ENCODE data around the gene GLIS1.
"Not testable (repeated sequence)": the region's sequence is repeated elsewhere in the genome, so short reads cannot be mapped to it uniquely, and the experiment has no call there.

GLIS1 gene

GRCh38 chr1:53561503-53562105 is 177.4 kb downstream of the GLIS1 start:
- DNase-seq (ENCODE audit: low read depth), result no peak

GRCh38 chr1:53560581-53561502 is 178.1 kb downstream of the GLIS1 start:
- DNase-seq (ENCODE audit: low read depth), result no peak

DNA sequence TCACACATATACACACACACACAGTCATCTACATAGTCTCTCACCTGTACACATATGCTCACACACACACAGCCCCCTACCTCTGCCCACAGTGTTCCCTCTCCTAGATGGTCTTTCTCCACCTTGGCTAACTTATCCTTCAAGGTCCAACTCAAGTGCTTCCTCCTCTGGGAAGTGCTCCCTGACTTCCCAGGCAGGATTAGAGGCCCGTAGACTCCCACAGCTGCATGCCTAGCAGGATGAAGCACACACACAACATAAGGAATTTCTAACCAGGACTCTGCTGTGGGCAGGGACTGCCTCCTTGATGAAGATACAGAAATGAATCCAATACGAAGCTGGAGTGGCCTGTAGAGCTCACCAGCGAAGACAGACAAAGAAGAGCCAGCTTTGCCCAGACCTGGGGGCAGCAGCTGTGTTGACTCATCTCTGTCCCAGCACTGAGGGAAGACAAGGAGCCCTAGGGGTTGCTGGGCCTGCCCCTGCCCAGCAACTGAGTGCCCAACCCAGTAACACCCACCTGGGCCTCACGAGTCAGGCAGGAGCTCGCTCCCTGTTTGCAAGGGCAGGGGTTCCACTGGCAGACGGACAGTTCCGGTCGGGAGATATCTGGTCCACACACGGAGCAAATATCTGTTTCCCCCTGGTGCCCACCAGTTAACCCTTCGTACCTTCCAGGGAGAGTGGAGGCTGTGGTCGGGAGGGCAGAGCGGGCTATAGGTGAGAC is 178.9 kb downstream of the GLIS1 start:
- no peak for DNase-seq (ENCODE audit: low read depth)

GRCh38 chr1:53559391-53559815 is 179.6 kb downstream of the GLIS1 start:
- no peak for DNase-seq (ENCODE audit: low read depth)

DNA sequence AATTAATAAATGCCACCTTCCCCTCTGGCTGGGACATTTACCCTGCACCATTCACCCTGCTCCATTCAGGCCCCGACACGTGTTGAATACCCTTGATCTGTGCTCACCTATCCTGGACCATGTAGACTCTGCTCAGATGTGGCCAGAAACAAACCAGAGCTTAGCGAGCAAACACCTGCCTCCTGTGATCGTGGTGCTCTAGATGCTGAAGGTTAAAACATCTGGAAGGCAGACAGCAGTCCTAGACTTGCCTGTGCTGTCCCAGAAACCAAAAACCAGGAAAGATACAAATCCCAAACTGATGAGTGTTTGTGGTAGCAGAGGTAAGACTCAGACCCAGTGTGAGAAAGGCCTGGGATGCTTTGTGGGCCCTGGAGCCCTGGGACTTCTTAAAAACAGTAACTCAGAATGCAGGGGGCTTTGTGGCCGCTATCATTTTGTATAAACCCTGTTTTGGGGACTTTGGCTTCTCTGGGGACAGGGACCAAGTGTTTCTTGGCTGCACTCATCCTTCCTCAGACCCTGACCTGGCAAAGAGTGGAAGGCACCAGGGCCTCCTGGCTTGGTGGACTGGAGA is 180.1 kb downstream of the GLIS1 start:
- no peak for DNase-seq (ENCODE audit: low read depth)

- no peak for DNase-seq (ENCODE audit: low read depth)
Observed at GRCh38 chr1:53557830-53558738, 180.9 kb downstream of the GLIS1 start.

DNA sequence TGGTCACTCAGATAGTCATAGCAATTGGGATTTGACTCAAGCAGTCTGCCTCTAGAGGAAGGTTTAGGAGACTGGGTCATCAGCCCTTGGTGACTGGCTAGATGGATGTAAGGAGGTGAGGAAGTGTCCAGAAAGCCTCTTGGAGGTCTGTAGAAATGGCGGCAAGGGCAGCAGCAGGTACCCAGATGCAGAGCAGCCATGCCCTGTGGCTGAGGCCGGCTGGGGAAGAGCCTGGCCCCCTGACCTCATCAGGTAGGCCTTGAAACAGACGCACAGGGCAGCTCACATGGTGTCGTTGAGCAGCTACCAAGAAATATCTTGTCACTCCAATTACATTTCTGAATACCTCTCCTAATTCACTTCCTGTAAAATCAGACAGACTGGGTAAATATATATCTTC is 181.6 kb downstream of the GLIS1 start:
- no peak for DNase-seq (ENCODE audit: low read depth)

DNA sequence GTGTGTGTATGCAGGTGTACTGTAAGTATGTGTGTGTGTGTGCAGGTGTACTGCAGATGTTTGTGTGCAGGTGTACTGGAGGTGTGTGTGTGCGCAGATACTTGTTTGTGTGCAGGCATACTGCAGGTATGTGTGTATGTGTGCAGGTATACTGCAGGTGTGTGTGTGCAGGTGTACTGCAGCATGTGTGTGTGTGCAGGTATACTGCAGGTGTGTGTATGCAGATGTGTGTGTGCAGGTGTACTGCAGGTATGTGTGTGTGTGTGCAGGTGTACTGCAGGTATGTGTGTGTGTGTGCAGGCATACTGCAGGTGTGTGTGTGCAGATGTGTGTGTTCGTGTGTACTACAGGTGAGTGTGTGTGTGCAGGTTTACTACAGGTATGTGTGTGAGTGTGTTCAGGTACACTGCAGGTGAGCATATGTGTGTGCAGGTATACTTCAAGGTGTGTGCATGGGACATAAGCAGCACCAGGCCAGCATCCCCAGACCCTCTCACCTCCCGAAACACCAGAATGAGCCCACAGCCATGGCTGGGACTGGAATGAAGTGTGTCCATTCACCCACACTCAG is 182.2 kb downstream of the GLIS1 start:
- no peak for DNase-seq (ENCODE audit: low read depth)

DNA sequence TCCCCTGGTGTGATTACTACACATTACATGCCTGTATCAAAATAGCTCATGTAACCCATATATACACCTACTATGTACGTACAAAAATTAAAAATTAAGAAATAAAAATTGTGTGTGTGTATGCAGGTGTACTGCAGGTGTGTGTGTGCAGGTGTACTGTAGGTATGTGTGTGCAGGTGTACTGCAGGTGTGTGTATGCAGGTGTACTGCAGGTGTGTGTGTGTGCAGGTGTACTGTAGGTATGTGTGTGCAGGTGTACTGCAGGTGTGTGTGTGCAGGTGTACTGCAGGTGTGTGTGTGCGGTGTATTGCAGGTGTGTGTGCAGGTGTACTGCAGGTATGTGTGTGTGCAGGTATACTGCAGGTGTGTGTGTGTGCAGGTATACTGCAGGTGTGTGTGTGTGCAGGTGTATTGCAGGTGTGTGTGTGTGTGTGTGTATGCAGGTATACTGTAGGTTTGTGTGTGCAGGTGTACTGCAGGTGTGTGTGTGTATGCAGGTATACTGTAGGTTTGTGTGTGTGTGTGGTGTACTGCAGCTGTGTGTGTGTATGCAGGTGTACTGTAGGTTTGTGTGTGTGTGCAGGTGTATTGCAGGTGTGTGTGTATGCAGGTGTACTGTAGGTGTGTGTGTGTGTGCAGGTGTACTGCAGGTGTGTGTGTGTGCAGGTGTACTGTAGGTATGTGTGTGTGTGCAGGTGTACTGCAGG is 183.2 kb downstream of the GLIS1 start:
- not testable (repeated sequence) for DNase-seq (ENCODE audit: low read depth)

- no peak for DNase-seq (ENCODE audit: low read depth)
Observed at GRCh38 chr1:53554592-53555305, 184.2 kb downstream of the GLIS1 start.

DNA sequence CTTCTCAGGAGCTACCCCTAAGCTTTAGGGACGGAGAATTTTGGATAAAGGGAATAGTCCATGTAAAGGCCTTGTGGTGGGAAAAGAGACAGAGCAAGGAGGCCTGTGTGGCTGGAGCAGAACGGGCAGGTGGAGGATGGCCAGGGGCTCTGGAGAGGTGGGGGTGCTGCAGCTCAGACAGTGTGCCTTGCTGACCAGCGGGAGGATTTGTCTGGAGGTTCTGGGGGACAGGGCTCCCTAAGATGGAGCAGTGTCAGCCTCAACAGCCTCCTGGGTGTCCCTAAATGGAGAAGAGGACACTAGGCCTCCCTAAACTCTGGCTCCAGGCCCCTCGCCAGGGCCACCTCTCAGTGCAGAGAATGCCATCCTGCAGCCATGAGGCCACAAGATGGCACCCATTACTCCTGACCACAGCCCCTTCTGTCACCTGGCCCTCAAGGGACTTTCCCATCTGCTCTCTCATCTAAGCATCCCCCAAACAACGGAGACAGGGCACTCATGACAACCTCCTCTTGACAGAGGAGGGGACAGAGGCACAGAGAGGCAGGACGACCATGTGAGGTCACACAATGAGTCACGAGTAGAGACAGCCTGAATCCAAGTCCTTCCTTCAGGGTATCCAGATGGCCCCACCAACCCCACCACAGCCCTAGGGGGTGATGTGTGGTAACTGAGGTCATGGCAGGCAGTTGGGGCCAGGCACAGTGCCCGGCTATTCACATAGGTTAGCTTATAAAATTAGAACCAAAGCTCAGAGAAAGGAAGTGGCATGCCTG is 185.0 kb downstream of the GLIS1 start:
- no peak for DNase-seq (ENCODE audit: low read depth)

DNA sequence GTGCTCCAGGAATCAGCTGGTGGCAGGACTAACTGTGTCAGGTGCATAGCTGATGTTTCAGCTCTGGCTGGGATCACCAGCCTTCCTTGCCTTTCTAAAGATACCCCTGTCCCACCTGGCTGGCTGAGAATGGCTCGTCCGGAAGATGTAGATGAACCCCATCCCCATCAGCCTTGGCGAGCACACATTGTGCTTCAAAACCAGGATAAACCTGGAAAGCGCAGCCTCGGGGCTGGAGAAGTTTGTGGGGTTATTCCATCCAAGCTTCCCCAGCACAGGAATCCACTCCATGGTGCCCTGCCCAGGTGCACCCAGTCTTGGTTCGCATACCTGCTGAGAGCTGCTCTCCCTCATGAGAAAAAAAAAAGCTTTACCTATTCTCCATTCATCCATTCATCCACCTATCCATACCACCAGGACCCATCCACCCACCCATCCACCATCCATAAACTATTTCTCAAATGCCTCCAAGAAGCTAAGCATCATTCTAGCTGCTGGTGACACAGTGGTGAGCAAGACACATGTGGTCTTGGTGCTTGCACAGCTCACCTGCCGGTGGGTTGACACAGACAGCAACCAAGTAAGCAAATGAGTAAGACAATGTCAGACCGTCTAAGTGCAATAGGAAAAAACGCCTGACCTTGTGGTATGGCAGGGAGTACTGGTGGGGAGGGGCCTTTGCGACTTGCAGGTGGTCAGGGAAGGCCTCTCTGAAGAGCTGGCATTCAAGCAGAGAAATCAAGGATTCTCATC is 185.8 kb downstream of the GLIS1 start:
- no peak for DNase-seq (ENCODE audit: low read depth)

GRCh38 chr1:53552146-53552861 is 186.7 kb downstream of the GLIS1 start:
- DNase-seq (ENCODE audit: low read depth), result no peak

DNA sequence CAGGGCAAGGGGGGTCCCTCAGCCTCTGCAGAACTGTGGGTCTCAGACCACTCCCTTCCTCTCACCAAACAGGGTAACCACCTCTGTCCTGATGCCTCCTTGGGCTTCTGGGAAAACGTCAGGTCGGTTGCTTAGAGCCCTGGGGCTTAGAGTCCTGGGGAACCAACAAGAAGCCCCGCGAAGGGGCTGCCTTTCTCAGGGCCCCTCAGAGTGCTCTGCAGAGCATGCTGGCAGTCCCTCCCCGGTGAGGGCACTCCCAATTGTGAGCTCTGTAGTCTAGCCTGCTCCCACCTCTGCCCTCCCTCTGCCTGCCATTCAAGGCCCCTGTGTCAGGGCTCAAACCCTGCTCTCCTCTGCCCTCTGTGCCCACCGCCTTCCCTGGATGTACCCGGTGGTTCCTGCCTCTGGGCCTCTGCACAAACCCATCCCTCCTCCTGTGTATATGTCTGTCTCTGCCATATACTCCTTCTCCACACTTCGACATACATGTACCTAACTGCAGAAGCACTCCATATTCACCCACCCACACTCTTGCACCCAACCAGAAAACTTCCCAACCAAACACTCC is 187.5 kb downstream of the GLIS1 start:
- no peak for DNase-seq (ENCODE audit: low read depth)

- no peak for DNase-seq (ENCODE audit: low read depth)
Observed at GRCh38 chr1:53550201-53550741, 188.7 kb downstream of the GLIS1 start.

- no peak for DNase-seq (ENCODE audit: low read depth)
Observed at GRCh38 chr1:53549781-53550180, 189.2 kb downstream of the GLIS1 start.

DNA sequence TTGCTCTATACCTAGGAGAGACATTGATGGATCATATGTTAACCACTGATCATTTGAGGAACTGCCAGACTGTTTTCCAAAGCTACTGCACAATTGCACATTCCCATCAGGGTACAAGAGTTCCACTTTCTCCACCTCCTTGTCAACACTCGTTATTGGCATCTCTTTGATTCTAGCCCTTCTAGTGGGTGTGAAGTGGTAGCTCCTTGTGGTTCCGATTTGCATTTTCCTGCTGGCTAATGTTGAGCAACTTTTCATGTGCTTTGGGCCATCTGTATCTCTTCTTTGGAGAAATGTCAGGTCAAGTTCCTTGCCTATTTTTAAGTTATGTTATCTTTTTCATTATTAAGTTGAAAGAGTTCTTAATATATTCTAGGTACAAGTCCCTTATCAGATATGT is 189.7 kb downstream of the GLIS1 start:
- no peak for DNase-seq (ENCODE audit: low read depth)
